Measurements from ENCODE around the gene TAAR1.
"Not testable (repeated sequence)": the region's sequence is repeated elsewhere in the genome, so short reads cannot be mapped to it uniquely, and the experiment has no call there.

The TAAR1 gene

DNA sequence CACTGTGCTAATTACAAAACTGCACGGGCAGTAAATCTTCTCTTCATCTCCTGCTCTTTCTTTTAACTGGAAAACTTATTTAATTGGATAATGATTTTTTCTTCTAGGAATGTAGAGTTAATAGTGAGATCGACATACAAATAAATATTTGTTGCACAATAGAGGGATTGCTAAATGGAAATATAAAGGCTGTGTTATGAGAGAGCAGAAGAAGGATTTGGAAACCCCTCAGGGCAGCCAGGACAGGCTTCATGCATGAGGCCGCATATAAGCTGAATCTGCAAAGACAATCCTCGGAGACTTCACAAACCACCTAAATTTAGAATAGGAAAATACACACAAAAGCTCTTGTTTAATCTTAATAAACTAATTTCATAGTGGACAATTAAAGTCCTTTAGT lies 2.9 kb upstream of the TAAR1 start:
- DNase-seq, result no peak

DNA sequence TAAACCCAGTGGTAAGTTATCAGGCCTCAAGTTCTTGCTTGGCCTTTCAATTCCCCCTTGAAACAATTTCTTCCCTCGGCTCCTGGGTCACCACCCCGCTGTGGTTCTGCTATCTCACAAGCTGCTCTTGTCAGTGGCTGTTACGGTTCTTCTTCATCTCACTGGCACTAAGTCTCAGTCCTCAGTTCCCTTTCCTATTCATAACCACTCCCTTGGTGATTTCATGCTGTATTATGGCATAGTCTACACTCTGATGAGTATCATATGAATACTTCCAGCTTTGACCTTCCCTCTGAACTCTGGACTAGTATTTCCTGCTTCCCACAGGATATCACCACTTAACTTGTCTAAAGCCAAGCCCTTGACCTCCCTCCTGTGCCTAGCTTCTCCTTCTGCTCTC lies 7.9 kb downstream of the TAAR1 start:
- DNase-seq, result no peak

DNA sequence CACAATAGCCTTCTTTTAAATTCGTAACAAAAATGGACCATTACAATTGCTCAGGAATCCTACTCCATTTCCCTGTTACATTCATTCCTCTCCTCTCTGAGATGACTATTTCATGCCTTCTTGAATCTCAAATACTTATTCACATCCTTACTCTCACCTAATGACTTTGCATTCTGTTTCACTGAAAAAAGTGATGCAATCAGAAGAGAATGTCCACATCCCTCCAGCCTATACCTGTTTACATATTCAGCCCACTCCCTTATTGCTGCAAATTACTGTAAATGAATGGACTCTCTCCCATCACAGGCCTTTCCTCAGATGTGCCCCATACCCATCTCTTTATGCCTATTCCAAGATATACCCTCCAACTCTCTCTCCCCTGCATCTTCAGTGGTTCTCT lies 8.6 kb downstream of the TAAR1 start:
- DNase-seq, result no peak

DNA sequence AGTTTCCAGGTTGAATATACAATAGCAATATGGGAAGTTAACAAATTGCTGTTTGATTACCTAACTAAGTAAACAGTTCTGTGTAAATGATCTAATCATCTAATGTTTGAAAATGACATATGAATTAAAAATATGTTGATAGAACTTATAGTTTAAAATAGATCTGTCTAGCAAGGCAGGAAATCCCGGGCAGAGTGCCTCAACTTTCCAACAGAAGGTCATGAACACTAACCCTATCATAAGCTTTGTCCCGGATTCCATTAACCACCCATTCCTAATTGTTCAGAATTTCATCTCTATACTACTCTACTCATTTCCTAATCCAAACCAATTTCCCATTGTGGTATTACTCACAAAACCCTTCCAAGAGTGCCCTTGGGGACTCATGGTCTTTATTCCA lies 10.2 kb downstream of the TAAR1 start:
- no peak for DNase-seq

DNA sequence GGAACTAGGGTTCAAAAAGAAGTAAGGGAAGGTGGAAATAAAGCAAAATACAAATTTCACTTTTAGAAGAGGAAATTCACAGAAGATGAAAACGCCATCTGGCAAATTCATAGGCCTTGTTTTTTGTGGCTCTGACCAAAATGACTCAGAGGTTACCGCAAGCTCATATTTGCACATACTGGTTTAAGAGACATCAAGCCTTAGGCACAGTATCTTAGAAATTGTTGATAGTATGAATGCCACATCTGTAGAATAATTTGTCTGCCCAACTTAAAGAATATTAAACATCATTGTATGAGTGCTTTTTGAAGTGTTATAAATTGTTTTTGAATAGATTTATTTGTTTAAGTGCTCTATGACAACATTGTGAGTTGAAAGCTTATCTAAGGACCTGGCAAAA lies 10.6 kb downstream of the TAAR1 start:
- DNase-seq, result no peak

DNA sequence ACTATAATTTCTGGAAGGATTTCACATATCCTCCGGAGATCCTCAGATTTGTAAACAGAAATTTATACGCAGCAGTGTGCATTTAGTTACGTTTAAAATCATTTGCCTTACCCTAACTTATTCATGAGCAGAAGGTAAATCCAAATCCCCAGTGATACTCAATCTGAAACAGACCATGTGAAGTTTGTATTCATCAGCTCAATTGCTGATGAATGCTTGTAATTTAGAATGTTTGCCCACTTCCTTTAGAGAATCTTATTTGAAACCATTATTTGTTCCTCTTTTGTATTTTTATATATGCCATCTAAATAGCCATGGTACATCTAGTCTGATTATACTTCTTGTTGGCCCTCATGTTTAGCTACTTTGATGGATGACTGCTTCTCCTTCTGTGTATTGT lies 15.4 kb downstream of the TAAR1 start:
- no peak for DNase-seq

DNA sequence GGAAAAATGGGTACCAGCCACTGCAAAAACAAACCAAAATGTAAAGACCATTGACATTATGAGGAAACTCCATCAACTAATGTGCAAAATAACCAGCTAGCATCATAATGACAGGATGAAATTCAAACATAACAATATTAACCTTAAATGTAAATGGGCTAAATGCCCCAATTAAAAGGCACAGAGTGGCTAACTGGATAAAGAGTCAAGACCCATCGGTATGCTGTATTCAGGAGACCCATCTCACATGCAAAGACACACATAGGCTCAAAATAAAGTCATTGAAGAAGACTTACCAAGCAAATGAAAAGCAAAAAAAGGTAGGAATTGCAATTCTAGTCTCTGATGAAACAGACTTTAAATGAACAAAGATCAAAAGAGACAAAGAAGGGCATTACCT lies 21.8 kb downstream of the TAAR1 start:
- not testable (repeated sequence) for DNase-seq

DNA sequence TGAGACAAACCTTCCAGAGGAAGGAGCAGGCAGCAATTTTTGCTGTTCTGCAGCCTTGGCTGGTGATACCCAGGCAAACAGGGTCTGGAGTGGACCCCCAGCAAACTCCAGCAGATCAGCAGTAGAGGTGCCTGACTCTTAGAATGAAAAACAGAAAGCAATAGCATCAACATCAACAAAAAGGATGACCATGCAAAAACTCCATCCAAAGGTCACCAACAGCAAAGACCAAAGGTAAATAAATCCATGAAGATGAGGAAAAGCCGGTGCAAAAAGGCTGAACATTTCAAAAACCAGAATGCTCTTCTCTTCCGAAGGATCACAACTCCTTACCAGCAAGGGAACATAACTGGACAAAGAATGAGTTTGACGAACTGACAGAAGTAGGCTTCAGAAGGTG lies 23.1 kb downstream of the TAAR1 start:
- not testable (repeated sequence) for DNase-seq

DNA sequence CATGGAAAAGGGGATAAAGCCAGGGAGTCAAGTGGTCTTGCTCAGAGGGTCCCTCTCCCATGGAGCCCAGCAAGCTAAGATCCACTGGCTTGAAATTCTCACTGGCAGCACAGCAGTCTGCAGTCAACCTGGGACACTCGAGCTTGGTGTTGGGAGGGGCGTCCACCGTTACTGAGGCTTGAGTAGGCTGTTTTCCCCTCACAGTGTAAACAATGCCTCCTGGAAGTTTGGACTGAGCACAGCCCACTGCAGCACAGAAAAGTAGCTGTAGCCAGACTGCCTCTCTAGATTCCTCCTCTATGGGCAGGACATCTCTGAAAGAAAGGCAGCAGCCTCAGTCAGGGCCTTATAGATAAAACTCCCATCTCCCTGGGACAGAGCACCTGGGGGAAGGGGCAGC lies 23.7 kb downstream of the TAAR1 start:
- DNase-seq, result not testable (repeated sequence)

DNA sequence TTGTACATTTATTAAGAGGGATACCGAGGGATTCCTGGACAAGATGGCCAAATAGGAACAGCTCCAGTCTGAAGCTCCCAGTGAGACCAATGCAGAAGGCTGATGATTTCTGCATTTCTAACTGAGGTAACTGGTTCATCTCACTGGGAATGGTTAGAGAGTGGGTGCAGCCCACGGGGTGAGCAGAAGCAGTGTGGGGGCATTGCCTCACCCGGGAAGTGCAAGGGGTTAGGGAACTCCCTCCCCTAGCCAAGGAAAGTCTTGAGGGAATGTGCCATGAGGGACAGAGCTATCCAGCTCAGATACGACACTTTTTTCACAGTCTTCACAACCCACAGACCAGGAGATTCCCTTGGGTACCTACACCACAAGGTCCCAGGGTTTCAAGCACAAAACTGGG lies 24.2 kb downstream of the TAAR1 start:
- no peak for DNase-seq

DNA sequence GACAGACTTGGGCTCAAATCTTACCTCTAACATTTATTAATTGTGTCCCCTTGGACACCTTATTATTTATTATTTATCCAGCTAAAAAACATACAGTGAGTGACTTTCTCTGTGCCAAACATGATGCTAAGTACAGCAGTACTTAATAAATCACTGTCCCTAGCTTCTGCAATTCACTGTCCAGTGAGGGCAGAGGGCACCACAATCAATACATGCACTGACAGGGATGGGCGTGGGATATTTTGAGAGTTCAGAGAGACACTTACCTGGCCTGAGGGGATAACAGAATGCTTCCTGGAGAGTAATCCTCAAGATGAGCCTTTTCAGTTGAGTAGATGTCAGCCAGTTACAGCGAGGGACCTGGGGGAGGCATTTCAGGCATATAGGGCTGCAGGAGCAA lies 25.6 kb downstream of the TAAR1 start:
- no peak for DNase-seq

DNA sequence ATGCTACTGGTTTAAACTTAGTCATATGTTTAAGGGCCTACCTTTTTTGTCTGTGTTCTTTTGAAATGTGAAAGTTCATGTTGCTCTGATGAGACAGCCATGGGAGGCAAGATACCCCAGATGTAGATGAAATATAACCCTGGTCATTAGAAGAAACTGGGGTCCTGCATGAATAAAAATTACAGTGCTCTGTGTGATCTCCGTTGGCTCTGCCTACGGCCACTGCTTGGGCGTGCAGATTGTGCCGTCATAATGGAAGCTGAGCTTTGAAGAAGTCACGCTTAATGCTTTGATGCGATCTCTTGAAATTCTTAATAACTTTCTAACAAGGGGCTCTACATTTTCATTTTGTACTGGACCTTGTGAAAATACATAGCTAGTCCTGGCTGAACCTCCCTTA lies 34.8 kb downstream of the TAAR1 start, which contains the start of gene TAAR2:
TAAR2 (minus strand) TSS at position 101 of the 400 bp plus-strand sequence; CDS start at position 101, 0 bp downstream.
- DNase-seq, result no peak

DNA sequence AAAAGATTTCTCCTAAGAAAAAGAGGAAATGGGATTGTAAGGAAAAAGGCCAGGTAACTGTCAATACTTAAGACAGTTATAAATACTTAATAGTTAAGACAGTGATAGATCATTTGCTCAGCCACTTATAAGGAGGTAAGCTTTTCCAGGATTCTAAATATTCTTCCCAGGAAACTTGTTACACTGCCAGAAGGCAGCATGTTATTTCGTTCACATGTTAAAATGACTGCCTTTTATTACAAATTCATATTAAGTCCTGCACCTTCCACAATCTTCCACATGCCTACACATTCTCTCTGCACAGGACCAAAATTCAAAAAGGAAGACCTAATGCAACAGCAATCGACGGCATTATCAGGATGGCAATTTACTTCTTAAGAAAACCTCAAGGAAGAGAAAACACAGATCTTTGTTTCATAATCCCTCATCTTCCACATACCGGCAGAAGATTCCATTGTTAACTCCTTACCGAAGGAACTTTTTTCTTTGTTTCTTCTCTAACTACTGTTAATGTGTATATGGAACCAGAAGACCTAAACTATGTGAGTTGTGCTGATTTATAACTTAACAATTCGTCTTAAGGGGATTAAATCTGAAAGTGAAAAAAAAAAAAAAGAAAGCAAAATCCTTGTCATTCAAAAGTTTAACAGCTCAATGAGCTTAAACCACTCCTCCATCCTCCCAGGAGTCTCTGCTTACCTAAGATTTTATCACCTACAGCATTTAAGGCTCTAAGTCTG lies 35.7 kb downstream of the TAAR1 start:
- no peak for DNase-seq

DNA sequence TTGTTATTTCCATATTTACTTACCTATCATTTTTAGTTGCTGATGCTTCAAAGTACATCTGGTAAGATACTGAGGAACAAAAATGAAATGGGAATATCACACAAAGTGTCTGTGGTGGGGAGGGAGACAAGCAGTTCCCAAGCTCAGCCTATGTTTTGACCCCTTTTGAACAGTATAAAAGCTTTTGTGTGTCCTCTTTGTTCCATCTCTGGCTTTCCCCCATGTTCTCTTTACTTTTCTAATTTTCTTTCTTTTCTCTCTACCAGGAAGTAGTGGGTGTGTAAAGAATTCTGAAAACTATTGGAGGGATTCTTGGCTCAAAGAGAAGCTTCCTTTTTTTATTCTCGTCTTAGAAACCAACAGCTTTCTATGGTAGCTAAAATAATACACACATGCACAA lies 42.3 kb downstream of the TAAR1 start:
- no peak for DNase-seq

DNA sequence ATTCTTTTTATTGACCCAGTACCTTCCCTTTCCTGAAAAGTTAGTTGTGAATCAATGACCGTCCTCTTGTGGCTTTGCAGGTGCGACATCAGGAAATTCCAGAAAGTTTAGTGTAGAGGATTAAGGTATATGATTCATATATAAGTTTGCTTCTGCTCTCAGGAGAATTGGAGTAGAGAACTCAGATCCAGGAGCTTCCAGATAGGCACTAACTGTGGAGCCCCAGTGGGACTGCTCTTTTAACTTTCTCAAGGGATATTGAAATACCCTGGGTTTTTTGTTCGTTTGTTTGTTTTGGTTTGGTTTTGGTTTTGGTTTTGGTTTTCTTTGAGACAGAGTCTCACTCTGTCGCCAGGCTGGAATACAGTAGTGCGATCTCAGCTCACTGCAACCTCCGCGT lies 44.4 kb downstream of the TAAR1 start:
- no peak for DNase-seq

DNA sequence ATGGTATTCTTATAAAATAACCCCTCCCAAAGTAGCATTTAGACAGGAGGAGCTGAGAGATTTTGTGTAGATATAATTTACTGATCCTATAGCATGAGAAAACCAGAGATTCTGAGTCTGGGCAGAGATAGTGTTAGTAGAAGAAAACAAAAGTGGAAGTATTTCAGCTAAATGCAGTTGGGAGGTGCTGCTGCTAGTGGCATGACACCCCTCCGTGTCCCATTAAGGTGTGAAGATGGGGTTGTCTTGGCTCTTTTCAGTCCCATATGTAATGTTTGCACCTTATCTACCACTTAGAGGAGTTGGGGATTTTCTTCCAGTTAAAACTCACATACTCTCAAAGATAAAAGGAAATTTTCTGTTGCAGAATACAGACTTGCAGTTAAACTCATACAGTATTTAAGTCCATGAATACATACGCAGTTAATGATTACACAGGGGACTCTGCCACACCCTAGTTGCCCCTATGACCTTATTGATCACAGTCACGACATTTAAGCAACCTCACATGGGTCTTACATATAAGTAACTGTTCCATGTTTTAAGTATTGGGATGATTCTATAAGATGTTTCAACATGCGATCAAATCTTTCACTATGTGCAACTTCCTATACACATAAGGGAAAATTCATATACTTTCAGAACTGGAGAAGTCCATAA lies 46.4 kb downstream of the TAAR1 start:
- DNase-seq, result no peak

DNA sequence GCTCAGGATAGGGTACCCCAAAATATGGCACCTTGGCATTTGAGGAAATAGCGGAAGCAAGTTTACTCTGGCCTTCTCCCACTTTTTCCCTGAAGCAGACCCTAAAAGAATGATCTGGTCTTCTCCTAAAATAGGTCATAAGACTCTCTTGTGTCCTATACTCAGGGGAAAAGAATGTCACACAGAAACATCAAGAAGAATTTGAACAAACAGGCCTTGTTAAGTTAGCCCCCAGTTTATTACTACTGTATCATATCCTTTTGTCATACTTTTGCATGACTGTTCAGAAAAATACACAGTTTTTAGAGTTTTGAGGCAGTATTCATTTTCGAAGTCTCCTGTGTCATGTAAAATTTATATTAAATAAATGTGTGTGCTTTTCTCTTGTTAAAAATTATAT lies 47.4 kb downstream of the TAAR1 start:
- DNase-seq, result no peak

DNA sequence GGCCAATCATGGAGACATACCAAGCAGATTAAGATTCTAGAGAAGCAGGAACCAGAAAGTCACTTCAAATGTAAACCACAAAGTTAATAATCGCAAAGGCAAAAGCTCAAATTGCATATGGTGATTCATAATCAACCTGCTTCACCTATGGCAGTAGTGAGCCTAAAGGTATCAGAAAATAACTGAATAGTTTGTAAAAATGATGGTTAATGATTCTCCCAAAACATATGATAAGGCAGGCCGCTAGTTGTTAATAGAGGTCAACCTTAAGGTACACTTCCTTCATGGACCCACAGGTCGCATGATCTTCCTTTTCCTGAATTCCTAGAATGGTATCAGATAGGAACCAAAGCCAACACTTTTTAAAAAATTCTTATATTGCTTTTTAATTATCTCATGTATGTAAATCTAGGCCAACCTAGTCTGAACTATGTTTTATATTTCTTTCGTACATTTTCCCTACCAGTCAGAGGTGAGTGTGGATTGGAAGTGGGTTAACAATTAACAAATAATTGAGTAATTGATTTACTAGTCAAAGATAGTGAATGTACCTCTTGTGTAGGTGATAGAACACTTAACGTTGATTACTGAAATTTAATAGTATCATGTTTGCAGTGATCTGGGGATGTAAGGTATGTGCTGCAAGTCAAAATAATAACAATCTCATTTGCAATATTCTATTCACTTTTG lies 51.3 kb downstream of the TAAR1 start:
- no peak for DNase-seq

DNA sequence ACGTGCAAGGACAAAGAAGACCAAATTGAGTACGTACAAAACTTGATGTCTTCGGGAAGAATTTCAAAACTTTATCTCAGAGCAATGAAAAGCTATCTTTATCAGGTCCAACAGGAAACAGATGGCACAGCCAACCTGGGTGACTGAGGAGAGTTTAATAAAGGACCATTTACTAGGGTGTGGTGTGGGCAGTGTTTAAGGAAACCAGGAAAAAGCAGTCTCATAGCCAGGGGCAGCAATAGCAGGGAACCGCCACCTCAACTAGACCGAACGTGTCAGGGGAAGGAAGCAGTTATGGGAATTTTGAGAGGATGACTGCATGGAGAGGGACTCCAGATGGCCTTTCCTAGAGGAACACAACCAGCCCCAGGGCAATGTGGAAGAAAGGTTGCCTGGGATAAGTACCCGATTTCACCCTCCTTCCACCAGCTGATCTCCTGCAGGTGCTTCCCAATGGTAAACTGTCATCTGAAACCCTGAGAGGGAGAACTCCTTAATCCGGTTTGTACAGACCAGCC lies 54.3 kb downstream of the TAAR1 start:
- no peak for DNase-seq

DNA sequence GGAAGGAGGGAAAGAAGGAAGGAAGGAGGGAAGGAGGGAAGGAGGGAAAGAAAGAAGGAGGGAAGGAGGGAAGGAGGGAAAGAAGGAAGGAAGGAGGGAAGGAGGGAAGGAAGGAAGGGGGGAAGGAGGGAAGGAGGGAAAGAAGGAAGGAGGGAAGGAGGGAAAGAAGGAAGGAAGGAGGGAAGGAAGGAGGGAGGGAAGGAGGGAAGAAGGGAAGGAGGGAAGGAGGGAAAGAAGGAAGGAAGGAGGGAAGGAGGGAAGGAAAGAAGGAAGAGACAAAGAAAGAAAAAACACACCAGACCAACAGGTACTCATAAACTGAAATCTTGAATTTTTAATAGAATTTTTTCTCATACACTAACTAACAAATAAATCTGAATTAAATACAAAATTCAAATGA lies 58.1 kb downstream of the TAAR1 start:
- not testable (repeated sequence) for DNase-seq

DNA sequence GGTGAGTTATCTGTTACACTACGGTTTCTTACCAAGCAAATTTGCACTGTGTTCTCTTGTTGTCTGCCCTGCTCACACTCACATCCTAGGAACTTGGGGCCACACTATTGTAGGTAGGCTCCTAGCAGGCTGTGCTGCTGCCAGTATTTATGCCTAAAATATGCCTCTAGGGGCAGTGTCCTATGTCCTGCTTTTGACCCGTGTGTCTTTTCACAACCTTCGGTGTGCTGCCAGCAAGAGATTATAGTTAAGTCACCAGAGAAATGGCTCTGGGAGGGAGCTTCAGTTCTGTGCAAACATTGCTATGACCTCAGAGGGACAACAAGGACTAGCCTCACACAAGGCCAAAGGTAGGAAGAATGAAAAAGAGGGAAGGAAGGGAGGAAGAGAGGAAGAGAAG lies 60.5 kb downstream of the TAAR1 start:
- DNase-seq, result no peak

DNA sequence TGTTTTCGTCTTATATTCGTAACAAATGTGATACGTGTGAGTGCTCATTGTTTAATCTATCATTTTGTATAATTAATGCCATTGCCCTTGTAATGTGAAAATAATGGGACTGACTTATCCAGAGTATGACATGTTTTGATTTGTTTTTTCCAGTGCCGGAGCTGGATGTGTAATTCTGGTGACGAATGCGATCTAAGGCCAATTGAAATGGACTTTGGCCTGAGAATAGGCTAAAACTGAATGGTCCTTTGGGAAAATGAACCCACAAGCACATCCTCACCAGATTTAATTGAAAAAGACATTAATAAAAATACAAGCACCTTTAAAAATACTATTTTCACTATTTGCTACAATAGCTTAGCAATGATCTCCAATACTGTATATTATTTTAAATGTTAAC lies 62.8 kb downstream of the TAAR1 start:
- no peak for DNase-seq

Measured in anterior cingulate cortex (tissue), 58 donors.